GM13976 (cell line): Measurements from ENCODE around the gene TADA3.

Source experiments
- DNase-seq: peaks from one replicate; pipeline ENCODE4 v3.0.0; 2012; ENCODE audit warnings: low spot score
- in situ Hi-C: fragments of 300-500 bp; cut with MboI; formaldehyde crosslinking; loops from one replicate; pipeline ENCODE4 v1.12.0; 2022; ENCODE audit warnings: low sequenced_read_pairs, mixed read lengths, inconsistent platforms; ENCODE audit not compliant: unreplicated experiment
- TF ChIP-seq, protein P1 (sequence below): IDR thresholded peaks from 2 replicates; pipeline ENCODE4 v1.5.1; 2012; ENCODE audit warnings: borderline replicate concordance, mild to moderate bottlenecking; ENCODE audit not compliant: insufficient read depth; ENCODE audit errors: extremely low read depth, missing control alignments, control extremely low read depth

TADA3 gene, protein sequence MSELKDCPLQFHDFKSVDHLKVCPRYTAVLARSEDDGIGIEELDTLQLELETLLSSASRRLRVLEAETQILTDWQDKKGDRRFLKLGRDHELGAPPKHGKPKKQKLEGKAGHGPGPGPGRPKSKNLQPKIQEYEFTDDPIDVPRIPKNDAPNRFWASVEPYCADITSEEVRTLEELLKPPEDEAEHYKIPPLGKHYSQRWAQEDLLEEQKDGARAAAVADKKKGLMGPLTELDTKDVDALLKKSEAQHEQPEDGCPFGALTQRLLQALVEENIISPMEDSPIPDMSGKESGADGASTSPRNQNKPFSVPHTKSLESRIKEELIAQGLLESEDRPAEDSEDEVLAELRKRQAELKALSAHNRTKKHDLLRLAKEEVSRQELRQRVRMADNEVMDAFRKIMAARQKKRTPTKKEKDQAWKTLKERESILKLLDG

GRCh38 chr3:9792405-9793160 lies at the start of gene TADA3, which contains the start of gene ARPC4:
TADA3 (minus strand) TSS chr3:9792473; CDS start chr3:9791466, 1,007 bp downstream.
ARPC4 (plus strand) TSS chr3:9793082; CDS start chr3:9793122, 40 bp downstream.
- TF ChIP-seq, protein P1, sequence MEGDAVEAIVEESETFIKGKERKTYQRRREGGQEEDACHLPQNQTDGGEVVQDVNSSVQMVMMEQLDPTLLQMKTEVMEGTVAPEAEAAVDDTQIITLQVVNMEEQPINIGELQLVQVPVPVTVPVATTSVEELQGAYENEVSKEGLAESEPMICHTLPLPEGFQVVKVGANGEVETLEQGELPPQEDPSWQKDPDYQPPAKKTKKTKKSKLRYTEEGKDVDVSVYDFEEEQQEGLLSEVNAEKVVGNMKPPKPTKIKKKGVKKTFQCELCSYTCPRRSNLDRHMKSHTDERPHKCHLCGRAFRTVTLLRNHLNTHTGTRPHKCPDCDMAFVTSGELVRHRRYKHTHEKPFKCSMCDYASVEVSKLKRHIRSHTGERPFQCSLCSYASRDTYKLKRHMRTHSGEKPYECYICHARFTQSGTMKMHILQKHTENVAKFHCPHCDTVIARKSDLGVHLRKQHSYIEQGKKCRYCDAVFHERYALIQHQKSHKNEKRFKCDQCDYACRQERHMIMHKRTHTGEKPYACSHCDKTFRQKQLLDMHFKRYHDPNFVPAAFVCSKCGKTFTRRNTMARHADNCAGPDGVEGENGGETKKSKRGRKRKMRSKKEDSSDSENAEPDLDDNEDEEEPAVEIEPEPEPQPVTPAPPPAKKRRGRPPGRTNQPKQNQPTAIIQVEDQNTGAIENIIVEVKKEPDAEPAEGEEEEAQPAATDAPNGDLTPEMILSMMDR, result no peak
- peak; percentile 94 for DNase-seq
- in situ Hi-C loops, result no loop called here

DNA sequence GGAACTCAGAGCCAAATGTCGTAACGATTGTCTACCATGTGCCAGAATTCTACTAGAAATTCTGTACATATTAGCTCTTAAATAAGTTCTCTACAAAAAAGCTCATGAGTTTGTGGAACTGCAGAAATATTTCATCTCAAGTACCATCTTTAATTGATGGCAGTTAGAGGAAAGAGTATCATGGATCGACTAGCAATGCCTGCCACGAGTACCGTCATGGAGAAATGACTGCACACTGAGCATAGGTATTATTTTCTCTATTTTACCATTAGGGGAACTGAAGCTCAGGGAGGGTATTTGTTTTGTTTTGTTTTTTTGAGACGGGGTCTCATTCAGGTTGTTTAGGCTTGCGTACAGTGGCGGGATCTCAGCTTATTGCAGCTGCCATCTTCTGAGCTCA lies 48.7 kb upstream of the TADA3 start:
- TF ChIP-seq, protein P1, result no peak
- in situ Hi-C loops, result no loop called here
- no peak for DNase-seq

GRCh38 chr3:9838856-9839255 lies 46.6 kb upstream of the TADA3 start:
- in situ Hi-C loops, result no loop called here
- TF ChIP-seq, protein P1, result no peak
- no peak for DNase-seq

DNA sequence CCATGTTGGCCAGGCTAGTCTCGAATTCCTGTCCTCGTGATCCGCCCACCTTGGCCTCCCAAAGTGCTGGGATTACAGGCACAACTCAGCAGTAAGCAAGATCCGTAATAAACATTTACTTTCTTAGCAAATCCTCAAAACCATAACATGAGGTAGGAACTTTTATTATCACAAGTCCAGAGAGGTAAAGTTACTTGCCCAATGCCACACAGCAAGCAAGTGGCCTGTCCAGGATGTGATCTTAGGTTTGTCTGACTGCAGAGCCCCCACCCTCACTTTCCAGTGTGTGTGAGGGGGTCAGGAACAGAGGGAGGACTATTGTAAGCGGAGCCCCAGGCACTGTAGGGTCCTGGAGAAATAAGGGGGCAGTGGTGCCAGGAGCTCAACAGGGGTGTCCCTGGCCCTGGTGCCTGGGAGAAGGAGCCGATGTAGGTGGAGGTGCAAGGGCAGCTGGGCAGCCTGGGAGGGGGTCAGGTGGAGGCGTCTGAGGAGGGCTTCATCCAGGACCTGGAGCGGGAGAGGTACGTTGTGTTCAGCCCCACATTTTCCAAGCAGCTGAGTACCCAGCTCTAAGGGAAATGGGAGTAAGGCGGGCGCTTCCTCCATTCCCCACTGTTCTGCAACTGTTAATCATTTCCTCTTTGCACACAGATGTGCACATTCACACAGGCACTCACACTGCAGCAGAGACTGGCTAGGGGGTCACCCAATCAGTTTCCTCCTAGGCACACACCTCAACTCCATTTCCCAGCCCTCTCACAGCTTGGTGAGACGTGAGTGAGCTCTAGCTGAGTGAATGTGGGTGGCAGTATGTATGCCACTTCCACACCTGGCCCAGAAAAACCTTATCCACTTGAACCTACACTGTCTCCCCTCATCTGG lies 45.7 kb upstream of the TADA3 start:
- in situ Hi-C loops, result no loop called here
- no peak for DNase-seq
- TF ChIP-seq, protein P1, result no peak

GRCh38 chr3:9834520-9835380 lies 42.5 kb upstream of the TADA3 start:
- DNase-seq, result no peak
- TF ChIP-seq, protein P1, result no peak
- in situ Hi-C loops, result no loop called here
